Neural cell (in vitro differentiated cells): Measurements from ENCODE around the gene UTP18. TPM values are rescaled to one million over a fixed set of nuclear protein-coding genes. Genes with fewer than 3 reads are reported as not detected.
"Not testable (repeated sequence)": the region's sequence is repeated elsewhere in the genome, so short reads cannot be mapped to it uniquely, and the experiment has no call there.

Source experiments
- H2AFZ ChIP-seq: fragments of 200-600, 300-800 bp; sonication (generic), shearing (Covaris generic); 2 replicates; pipeline ENCODE4 v1.6.0; 2014; ENCODE audit warnings: low read depth, mild to moderate bottlenecking, antibody characterized with exemption, low read length, moderate library complexity
- H3F3A ChIP-seq: fragments of 200-600 bp; shearing (Covaris generic); 2 replicates; pipeline ENCODE4 v1.6.1; 2016; ENCODE audit warnings: mild to moderate bottlenecking, moderate library complexity, mixed read lengths, antibody characterized with exemption, low read length; ENCODE audit not compliant: insufficient read depth, poor library complexity, severe bottlenecking
- H3K27ac ChIP-seq: fragments of 200-600, 300-800 bp; sonication (generic), shearing (Covaris generic); 2 replicates; pipeline ENCODE4 v1.5.1; 2014; ENCODE audit warnings: mild to moderate bottlenecking, low read length, moderate library complexity
- H3K27me3 ChIP-seq: fragments of 300-800, 200-600 bp; sonication (generic), shearing (Covaris generic); 2 replicates; pipeline ENCODE4 v1.6.0; 2014; ENCODE audit warnings: mild to moderate bottlenecking, low read depth, low read length, moderate library complexity; ENCODE audit not compliant: insufficient read depth
- H3K36me3 ChIP-seq: fragments of 300-800, 200-600 bp; sonication (generic), shearing (Covaris generic); 2 replicates; pipeline ENCODE4 v1.5.1; 2014; ENCODE audit warnings: mild to moderate bottlenecking, antibody characterized with exemption, low read length, moderate library complexity; ENCODE audit not compliant: insufficient read depth
- H3K4me2 ChIP-seq: fragments of 300-800, 200-600 bp; sonication (generic), shearing (Covaris generic); 2 replicates; pipeline ENCODE4 v1.6.0; 2014; ENCODE audit warnings: mild to moderate bottlenecking, low read length
- H3K4me3 ChIP-seq: fragments of 300-800, 200-600 bp; sonication (generic), shearing (Covaris generic); 2 replicates; pipeline ENCODE4 v1.5.1; 2014; ENCODE audit warnings: mild to moderate bottlenecking, low read length, moderate library complexity
- H3K79me2 ChIP-seq: fragments of 200-600 bp; shearing (Covaris generic); replicated peaks from 2 replicates; pipeline ENCODE4 v1.6.0; 2014; ENCODE audit warnings: mild to moderate bottlenecking, low read length, moderate library complexity; ENCODE audit not compliant: insufficient read depth
- H3K9ac ChIP-seq: fragments of 300-800, 200-600 bp; sonication (generic), shearing (Covaris generic); 2 replicates; pipeline ENCODE4 v1.6.1; 2016; ENCODE audit warnings: mild to moderate bottlenecking, low read length, mixed read lengths
- H3K9me2 ChIP-seq: fragments of 200-600 bp; shearing (Covaris generic); 2 replicates; pipeline ENCODE4 v1.6.1; 2016; ENCODE audit warnings: mild to moderate bottlenecking, low read length, mixed read lengths; ENCODE audit not compliant: insufficient read depth
- H3K9me3 ChIP-seq: fragments of 200-600, 300-800 bp; sonication (generic), shearing (Covaris generic); 2 replicates; pipeline ENCODE4 v1.6.1; 2016; ENCODE audit warnings: mild to moderate bottlenecking, mixed run types, low read length, moderate library complexity, mixed read lengths
- H4K20me1 ChIP-seq: fragments of 200-600 bp; shearing (Covaris generic); 2 replicates; pipeline ENCODE4 v1.6.1; 2016; ENCODE audit warnings: mild to moderate bottlenecking, mixed run types; ENCODE audit not compliant: insufficient read depth
- CTCF ChIP-seq: fragments of 450-650 bp; IDR thresholded peaks from 2 replicates; pipeline ENCODE4 v1.5.1; 2014; ENCODE audit warnings: antibody characterized with exemption, mild to moderate bottlenecking, moderate library complexity; ENCODE audit not compliant: poor library complexity, severe bottlenecking
- EP300 ChIP-seq: fragments of 450-650 bp; conservative IDR thresholded peaks from 2 replicates; pipeline ENCODE4 v1.6.1; 2014; ENCODE audit warnings: antibody characterized with exemption, mild to moderate bottlenecking, moderate library complexity; ENCODE audit not compliant: poor library complexity, severe bottlenecking
- EZH2 ChIP-seq: fragments of 200-600, 300-800 bp; shearing (Covaris generic), sonication (generic); IDR thresholded peaks from 2 replicates; pipeline ENCODE4 v1.6.1; 2014; ENCODE audit warnings: antibody characterized with exemption, low read length, borderline replicate concordance, mild to moderate bottlenecking; ENCODE audit not compliant: insufficient read depth, poor library complexity, severe bottlenecking
- POLR2AphosphoS5 ChIP-seq: IDR thresholded peaks from 2 replicates; pipeline ENCODE4 v1.6.1; 2012
- RAD21 ChIP-seq: fragments of 450-650 bp; conservative IDR thresholded peaks from 2 replicates; pipeline ENCODE4 v1.6.1; 2014; ENCODE audit warnings: antibody characterized with exemption, mild to moderate bottlenecking, moderate library complexity
- REST ChIP-seq: IDR thresholded peaks from 2 replicates; pipeline ENCODE4 v1.6.1; 2012; ENCODE audit warnings: borderline replicate concordance
- SMC3 ChIP-seq: fragments of 450-650 bp; conservative IDR thresholded peaks from 2 replicates; pipeline ENCODE4 v1.6.1; 2014; ENCODE audit warnings: antibody characterized with exemption, mild to moderate bottlenecking, moderate library complexity; ENCODE audit not compliant: poor library complexity
- TAF1 ChIP-seq: IDR thresholded peaks from 2 replicates; pipeline ENCODE4 v1.6.1; 2012; ENCODE audit warnings: low read depth
- polyA plus RNA-seq: library from polyadenylated mRNA; depleted of rRNA; stranded (reverse); fragments of >200 nt; gene quantifications from 2 replicates; pipeline ENCODE4 v1.2.3, GENCODE V29; 2014

UTP18 gene
- polyA plus RNA-seq, 1 donor from 2014 or later = 52.1 TPM

- Histone ChIP-seq H3K4me3 (no peak overlapping the region), H3K27ac (no peak overlapping the region), H2AFZ (no peak overlapping the region), H3K9ac (no peak overlapping the region), H3K36me3 (no peaks in the 10 kb centered on the region), H3F3A (no peaks in the 10 kb centered on the region), H3K9me3 (no peaks in the 10 kb centered on the region), H3K27me3 (no peaks in the 10 kb centered on the region), H3K9me2 (no peaks in the 10 kb centered on the region), H3K79me2 (no peaks in the 10 kb centered on the region), H3K4me2 (no peak overlapping the region), H4K20me1 (no peaks in the 10 kb centered on the region)
- TF ChIP-seq EP300 (no peak), EZH2 (no peak), TAF1 (no peak), SMC3 (no peak)
These were observed 44.8 kb downstream of the UTP18 start for GRCh38 chr17:51305182-51305581.

GRCh38 chr17:51312003-51312402 is 51.7 kb downstream of the UTP18 start:
- not testable (repeated sequence) for H3K9ac ChIP-seq, H3K9me2 ChIP-seq, H3K4me3 ChIP-seq, H3K79me2 ChIP-seq, H3K36me3 ChIP-seq, H4K20me1 ChIP-seq, H3K9me3 ChIP-seq, H2AFZ ChIP-seq, H3K4me2 ChIP-seq, H3K27ac ChIP-seq, H3F3A ChIP-seq, H3K27me3 ChIP-seq

- no peak for TF ChIP-seq CTCF
- TF ChIP-seq TAF1 = no peak
- TF ChIP-seq REST = no peak
- TF ChIP-seq POLR2AphosphoS5 = no peak
- no peak for TF ChIP-seq RAD21
- no peak for TF ChIP-seq SMC3
- Histone ChIP-seq H3K9ac (no peak overlapping the region), H3K79me2 (no peaks in the 10 kb centered on the region), H3F3A (no peaks in the 10 kb centered on the region), H3K9me2 (no peaks in the 10 kb centered on the region), H3K36me3 (no peaks in the 10 kb centered on the region), H3K9me3 (no peaks in the 10 kb centered on the region), H3K4me2 (no peak overlapping the region), H4K20me1 (no peaks in the 10 kb centered on the region), H2AFZ (no peak overlapping the region), H3K27me3 (no peaks in the 10 kb centered on the region), H3K4me3 (no peak overlapping the region), H3K27ac (no peak overlapping the region)
These were observed 58.8 kb downstream of the UTP18 start for GRCh38 chr17:51319186-51319585.
